GM12801 (cell line): ENCODE measurements around the gene VDAC1.

Experiments
- TF ChIP-seq, protein P1 (sequence below): IDR thresholded peaks from one replicate; pipeline ENCODE4 v1.5.1; 2011; ENCODE audit warnings: control low read depth; ENCODE audit not compliant: insufficient read length; ENCODE audit errors: extremely low read depth

VDAC1 gene

DNA sequence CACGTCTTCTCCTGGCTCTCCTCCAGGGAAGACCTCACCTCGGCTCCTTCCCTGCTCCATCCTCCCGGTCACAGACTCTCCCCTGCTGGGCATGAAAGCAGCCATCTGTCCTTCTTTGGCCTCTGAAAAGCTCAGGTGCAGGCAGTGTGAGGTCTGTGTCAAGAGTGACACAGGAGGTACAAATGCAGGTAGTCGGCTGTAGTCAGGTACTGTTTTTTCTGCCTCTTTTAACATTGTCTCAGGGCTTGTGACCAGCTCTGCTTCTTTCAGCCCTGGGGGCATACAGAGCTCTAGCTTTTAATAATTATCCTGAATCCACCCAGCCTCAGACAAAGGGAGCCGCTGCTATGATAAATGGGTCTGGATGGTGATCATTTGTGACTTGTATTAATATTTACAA is 82.8 kb downstream of the VDAC1 start:
- TF ChIP-seq, protein P1, sequence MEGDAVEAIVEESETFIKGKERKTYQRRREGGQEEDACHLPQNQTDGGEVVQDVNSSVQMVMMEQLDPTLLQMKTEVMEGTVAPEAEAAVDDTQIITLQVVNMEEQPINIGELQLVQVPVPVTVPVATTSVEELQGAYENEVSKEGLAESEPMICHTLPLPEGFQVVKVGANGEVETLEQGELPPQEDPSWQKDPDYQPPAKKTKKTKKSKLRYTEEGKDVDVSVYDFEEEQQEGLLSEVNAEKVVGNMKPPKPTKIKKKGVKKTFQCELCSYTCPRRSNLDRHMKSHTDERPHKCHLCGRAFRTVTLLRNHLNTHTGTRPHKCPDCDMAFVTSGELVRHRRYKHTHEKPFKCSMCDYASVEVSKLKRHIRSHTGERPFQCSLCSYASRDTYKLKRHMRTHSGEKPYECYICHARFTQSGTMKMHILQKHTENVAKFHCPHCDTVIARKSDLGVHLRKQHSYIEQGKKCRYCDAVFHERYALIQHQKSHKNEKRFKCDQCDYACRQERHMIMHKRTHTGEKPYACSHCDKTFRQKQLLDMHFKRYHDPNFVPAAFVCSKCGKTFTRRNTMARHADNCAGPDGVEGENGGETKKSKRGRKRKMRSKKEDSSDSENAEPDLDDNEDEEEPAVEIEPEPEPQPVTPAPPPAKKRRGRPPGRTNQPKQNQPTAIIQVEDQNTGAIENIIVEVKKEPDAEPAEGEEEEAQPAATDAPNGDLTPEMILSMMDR: no peak
